GM23248 (cell line): ENCODE results near the gene CFAP43. TPM values are rescaled to one million over a fixed set of nuclear protein-coding genes. Genes with fewer than 3 reads are reported as not detected.

Experiments
- DNase-seq: peaks from one replicate; pipeline ENCODE4 v3.0.0-alpha.2; 2015
- H2AFZ ChIP-seq: fragments of 200-600 bp; sonication (generic); 2 replicates; pipeline ENCODE4 v1.6.1; 2016; ENCODE audit warnings: antibody characterized with exemption
- H3F3A ChIP-seq: fragments of 200-600 bp; sonication (generic); 2 replicates; pipeline ENCODE4 v1.6.1; 2016; ENCODE audit warnings: mild to moderate bottlenecking, antibody characterized with exemption, mixed run types; ENCODE audit not compliant: insufficient read depth
- H3K27ac ChIP-seq: fragments of 200-600 bp; sonication (generic); 2 replicates; pipeline ENCODE4 v1.5.1; 2016; ENCODE audit warnings: mild to moderate bottlenecking
- H3K27me3 ChIP-seq: fragments of 200-600 bp; sonication (generic); replicated peaks from 2 replicates; pipeline ENCODE4 v1.6.1; 2016; ENCODE audit warnings: mild to moderate bottlenecking; ENCODE audit not compliant: insufficient read depth
- H3K36me3 ChIP-seq: fragments of 200-600 bp; sonication (generic); 2 replicates; pipeline ENCODE4 v1.6.1; 2016; ENCODE audit warnings: low read depth, mild to moderate bottlenecking
- H3K4me1 ChIP-seq: fragments of 200-600 bp; sonication (generic); 2 replicates; pipeline ENCODE4 v1.6.1; 2016; ENCODE audit warnings: mild to moderate bottlenecking; ENCODE audit not compliant: insufficient read depth
- H3K4me2 ChIP-seq: fragments of 200-600 bp; sonication (generic); one replicate; pipeline ENCODE4 v1.6.1; 2016; ENCODE audit warnings: mild to moderate bottlenecking; ENCODE audit not compliant: unreplicated experiment
- H3K4me3 ChIP-seq: fragments of 200-600 bp; sonication (generic); 2 replicates; pipeline ENCODE4 v1.5.1; 2016; ENCODE audit warnings: mild to moderate bottlenecking
- H3K79me2 ChIP-seq: fragments of 200-600 bp; sonication (generic); 2 replicates; pipeline ENCODE4 v1.6.1; 2016; ENCODE audit warnings: mild to moderate bottlenecking; ENCODE audit not compliant: insufficient read depth
- H3K9ac ChIP-seq: fragments of 200-600 bp; sonication (generic); 2 replicates; pipeline ENCODE4 v1.6.1; 2016; ENCODE audit warnings: mild to moderate bottlenecking
- H3K9me2 ChIP-seq: fragments of 200-600 bp; sonication (generic); 2 replicates; pipeline ENCODE4 v1.6.1; 2016; ENCODE audit warnings: mixed run types, mild to moderate bottlenecking, moderate library complexity; ENCODE audit not compliant: insufficient read depth
- H3K9me3 ChIP-seq: fragments of 200-600 bp; sonication (generic); one replicate; pipeline ENCODE4 v1.6.1; 2017; ENCODE audit warnings: low read depth
- H4K20me1 ChIP-seq: fragments of 200-600 bp; sonication (generic); 2 replicates; pipeline ENCODE4 v1.6.0; 2016; ENCODE audit not compliant: insufficient read depth
- EZH2 ChIP-seq: fragments of 200-600 bp; sonication (generic); IDR thresholded peaks from 2 replicates; pipeline ENCODE4 v1.6.1; 2018; ENCODE audit warnings: antibody characterized with exemption, mild to moderate bottlenecking; ENCODE audit not compliant: insufficient read depth, poor library complexity, severe bottlenecking
- EZH2phosphoT487 ChIP-seq: fragments of 200-600 bp; sonication (generic); IDR thresholded peaks from 2 replicates; pipeline ENCODE4 v1.6.1; 2018; ENCODE audit warnings: antibody characterized with exemption, moderate library complexity, mild to moderate bottlenecking, low read depth; ENCODE audit not compliant: insufficient read depth
- WGBS, 2 experiments: methylation state at CpG; one replicate each; pipeline ENCODE4 v1.1.6; 2015 to 2017; ENCODE audit warnings: low lambda C conversion rate in 2 of 2, low coverage in 1 of 2; ENCODE audit errors: missing lambda C conversion rate in 2 of 2; 5-methylcytosine and 5-hydroxymethylcytosine counted together
- in situ Hi-C: fragments of 300-500 bp; cut with MboI; formaldehyde crosslinking; loops from 2 replicates; pipeline ENCODE4 v1.15.0; 2020
- polyA plus RNA-seq: library from polyadenylated mRNA; unstranded; fragments of >200 nt; fragmentation: Nextera tagmentation; extraction: Ambion mirVana; gene quantifications from 2 replicates; pipeline ENCODE4 v1.2.1, GENCODE V29; 2016
- total RNA-seq: library from RNA; depleted of rRNA; stranded (reverse); fragments of >200 nt; shearing (Covaris generic); gene quantifications from 2 replicates; pipeline ENCODE4 v1.2.3, GENCODE V29; 2014; rRNA removed

CFAP43 gene, protein sequence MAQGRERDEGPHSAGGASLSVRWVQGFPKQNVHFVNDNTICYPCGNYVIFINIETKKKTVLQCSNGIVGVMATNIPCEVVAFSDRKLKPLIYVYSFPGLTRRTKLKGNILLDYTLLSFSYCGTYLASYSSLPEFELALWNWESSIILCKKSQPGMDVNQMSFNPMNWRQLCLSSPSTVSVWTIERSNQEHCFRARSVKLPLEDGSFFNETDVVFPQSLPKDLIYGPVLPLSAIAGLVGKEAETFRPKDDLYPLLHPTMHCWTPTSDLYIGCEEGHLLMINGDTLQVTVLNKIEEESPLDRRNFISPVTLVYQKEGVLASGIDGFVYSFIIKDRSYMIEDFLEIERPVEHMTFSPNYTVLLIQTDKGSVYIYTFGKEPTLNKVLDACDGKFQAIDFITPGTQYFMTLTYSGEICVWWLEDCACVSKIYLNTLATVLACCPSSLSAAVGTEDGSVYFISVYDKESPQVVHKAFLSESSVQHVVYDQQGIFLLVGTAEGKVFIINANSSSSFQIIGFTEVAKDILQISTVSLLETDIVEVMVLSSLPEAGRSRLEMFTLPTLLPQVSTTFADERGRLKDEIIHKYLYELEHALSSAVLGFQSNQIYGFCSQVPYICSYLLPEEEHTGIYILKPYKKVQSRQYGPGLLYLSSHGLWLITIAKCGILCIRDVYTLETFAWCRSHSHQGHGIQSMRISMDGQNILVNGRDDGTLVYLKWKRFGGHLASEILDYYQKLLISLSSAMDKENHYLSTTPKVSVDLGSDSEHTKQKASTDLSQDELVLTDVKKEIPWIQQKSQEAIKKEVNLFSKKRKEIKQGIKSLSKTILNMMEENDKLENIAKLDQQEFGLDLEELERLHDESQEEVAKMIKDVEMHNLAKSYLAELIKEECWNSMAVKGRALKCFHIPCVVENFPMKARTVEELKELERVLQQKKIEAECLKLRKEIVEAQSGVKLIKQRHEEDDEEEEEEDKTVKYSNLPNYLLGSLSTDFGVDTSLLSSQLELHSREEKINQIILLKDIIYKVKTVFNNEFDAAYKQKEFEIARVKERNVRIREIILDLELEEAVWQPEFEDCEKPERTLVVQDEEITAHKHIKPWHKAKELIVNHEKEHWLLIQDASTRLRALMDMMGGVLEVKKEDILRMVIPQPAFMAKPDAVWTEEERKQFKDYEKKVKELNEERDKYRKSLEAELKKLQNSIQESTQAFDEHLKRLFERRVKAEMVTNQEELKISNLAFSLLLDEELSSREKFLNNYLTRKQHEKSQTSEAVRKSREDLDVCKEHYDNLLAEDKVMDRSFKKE (N-terminal part only)
- total RNA-seq (not detected in 2 replicates), polyA plus RNA-seq (0.14 and 0.29 TPM in 2 replicates)

DNA sequence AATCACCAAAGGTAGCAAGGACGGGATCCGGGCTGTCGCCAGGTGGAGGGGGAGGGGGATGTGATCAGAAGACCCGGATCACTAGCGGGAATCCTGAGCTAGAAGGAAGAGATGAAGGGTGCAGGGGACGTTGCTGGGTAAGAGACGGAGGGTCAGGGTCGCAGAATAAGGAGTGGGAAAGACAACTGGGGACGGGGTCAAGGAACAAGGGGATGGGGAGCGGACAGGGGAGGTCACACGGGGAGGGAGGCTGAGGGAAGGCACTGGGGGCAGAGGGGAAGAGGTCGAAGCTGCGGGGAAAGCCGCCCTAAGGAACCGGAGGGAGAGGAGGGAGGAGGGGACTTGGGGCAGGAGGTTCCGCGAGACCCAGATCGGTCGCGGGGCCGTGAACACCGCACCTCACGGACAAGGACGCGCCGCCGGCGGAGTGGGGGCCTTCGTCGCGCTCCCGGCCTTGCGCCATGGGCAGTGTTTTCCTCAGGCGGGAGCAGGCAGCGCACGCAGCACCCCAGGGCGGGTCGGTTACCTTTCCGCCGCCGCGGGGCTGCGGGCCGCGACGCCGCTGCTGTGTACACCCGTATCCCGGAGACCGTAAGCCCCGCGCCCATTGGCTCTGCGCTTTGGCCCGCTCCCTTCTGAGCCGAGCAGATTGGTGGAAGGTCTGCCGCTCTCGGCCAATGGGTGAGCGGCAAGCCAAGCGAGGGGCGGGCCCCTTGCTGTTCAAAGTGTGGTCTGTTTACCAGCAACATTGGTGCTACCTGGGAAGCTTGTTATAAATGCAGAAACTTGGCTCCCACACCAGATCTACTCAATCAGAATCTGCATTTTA lies at the start of gene CFAP43:
Gene CFAP43 (minus strand): TSS at position 581 of the 829 bp plus-strand sequence. CDS start 118 bp downstream, at position 463.
- H3K4me2 ChIP-seq = peak within 1 kb of the TSS; percentile 99
- H3K9ac ChIP-seq = peak within 1 kb of the TSS; percentile 91
- peak within 1 kb of the TSS; percentile 76 for H3K4me3 ChIP-seq
- TF ChIP-seq EZH2 = no peak
- no peak for TF ChIP-seq EZH2phosphoT487
- H3K79me2 ChIP-seq = no peaks in the 10 kb centered on the region
- no peaks in the 10 kb centered on the region for H3K9me3 ChIP-seq
- H3K4me1 ChIP-seq = no peaks in the 10 kb centered on the region
- H3K9me2 ChIP-seq = no peaks in the 10 kb centered on the region
- no peaks in the 10 kb centered on the region for H3K27me3 ChIP-seq
- H3K27ac ChIP-seq = no peak within 1 kb of the TSS
- in situ Hi-C loops = no loop called here
- DNase-seq = peak; percentile 97
- H4K20me1 ChIP-seq = no peaks in the 10 kb centered on the region
- H3F3A ChIP-seq = no peaks in the 10 kb centered on the region
- 1% methylated on average over 44 to 60 of the region's 60 CpGs for WGBS, 2 experiments
- no peaks in the 10 kb centered on the region for H3K36me3 ChIP-seq
- H2AFZ ChIP-seq = peak within 1 kb of the TSS; percentile 96

DNA sequence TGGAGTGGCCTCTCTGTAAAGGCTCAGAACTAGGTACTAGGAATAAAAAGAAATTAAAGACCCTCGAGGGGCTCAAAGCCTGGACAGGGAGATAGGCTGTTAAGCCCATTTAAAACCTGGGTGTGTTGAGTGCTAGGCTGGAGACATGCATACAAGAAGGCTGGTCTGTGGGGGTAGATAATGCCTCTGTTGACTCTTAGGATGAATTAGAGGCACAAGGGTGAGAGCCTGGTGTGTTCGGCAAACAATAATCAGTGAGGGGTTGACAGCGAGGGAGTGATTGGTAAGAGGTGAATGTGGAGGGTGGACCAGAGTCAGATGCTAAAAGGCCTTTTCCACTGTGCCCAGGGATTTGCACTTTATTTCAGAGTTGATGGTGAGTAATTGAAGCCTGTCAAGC lies 49.5 kb upstream of the CFAP43 start:
- no peaks in the 10 kb centered on the region for H3K27me3 ChIP-seq
- no peaks in the 10 kb centered on the region for H3K9me2 ChIP-seq
- 79 to 90% methylated on average over 3 of the region's 3 CpGs for WGBS, 2 experiments
- no peak for TF ChIP-seq EZH2phosphoT487
- TF ChIP-seq EZH2 = no peak
- no peaks in the 10 kb centered on the region for H3K36me3 ChIP-seq
- no peak overlapping the region for H3K4me2 ChIP-seq
- H3F3A ChIP-seq = no peaks in the 10 kb centered on the region
- no peak overlapping the region for H3K27ac ChIP-seq
- no peak overlapping the region for H3K9ac ChIP-seq
- no peaks in the 10 kb centered on the region for H3K79me2 ChIP-seq
- no peaks in the 10 kb centered on the region for H4K20me1 ChIP-seq
- no peaks in the 10 kb centered on the region for H3K9me3 ChIP-seq
- no peak overlapping the region for H2AFZ ChIP-seq
- no peak overlapping the region for H3K4me3 ChIP-seq
- in situ Hi-C loops = no loop called here
- no peaks in the 10 kb centered on the region for H3K4me1 ChIP-seq
- no peak for DNase-seq

DNA sequence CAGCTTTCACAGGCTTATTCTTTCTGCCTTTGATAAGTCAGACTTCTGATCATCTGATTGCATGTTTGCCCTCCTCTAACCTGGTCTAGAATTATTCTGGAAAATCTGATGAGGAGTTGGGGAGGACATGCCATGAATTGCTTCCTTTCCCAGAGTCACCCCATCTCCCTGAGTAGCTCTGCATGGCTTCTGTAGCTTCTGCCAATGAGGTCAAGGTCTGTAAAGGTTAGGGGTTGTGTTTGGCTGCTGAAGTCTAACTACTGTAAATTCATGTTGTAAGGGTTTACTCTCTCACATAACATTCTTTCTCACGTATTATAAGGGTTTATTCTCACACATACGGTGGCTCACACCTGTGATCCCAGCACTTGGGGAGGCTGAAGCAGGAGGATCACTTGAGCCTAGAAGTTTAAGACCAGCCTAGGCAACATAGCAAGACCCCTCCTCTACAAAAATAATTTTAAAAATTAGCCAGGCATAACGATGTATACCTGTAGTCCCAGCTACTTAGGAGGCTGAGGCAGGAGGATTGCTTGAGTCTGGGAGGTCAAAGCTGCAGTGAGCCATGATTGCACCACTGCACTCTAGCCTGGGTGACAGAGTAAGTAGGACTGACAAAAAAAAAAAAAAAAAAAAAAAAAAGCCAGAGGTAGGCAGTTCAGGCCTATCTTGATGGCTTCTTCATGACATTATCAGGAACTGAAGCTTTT lies 47.5 kb upstream of the CFAP43 start:
- no peak for TF ChIP-seq EZH2
- no peak for TF ChIP-seq EZH2phosphoT487
- Histone ChIP-seq H3K9ac (no peak overlapping the region), H3K27me3 (no peaks in the 10 kb centered on the region), H3K4me2 (no peak overlapping the region), H2AFZ (no peak overlapping the region), H3K36me3 (no peaks in the 10 kb centered on the region), H3F3A (no peaks in the 10 kb centered on the region), H3K4me3 (no peak overlapping the region), H3K4me1 (peaks cover 1% of the 10 kb centered on the region; the same call in 1 of the 2 replicates), H3K27ac (no peak overlapping the region), H3K9me2 (no peaks in the 10 kb centered on the region), H3K79me2 (no peaks in the 10 kb centered on the region), H4K20me1 (no peaks in the 10 kb centered on the region), H3K9me3 (no peaks in the 10 kb centered on the region)
- WGBS, 2 experiments = 96 to 97% methylated on average over 3 of the region's 3 CpGs
- DNase-seq = no peak
- in situ Hi-C loops = no loop called here
